GM12878 (cell line): ENCODE measurements around the gene KRT222. TPM values are rescaled to one million over a fixed set of nuclear protein-coding genes. Genes with fewer than 3 reads are reported as not detected.

ENCODE experiments used
- ATAC-seq: fragments of 200-7000 bp; cut with Tn5 transposase; 3 replicates; pipeline ENCODE4 v1.9.1; 2020; ENCODE audit warnings: mild to moderate bottlenecking, moderate library complexity
- BruUV-seq: library from RNA; stranded (reverse); fragments of 400-500 nt; replicated peaks from 2 replicates; lab custom pipeline; 2021; lab: Mats Ljungman, UMichigan
- CTCF ChIA-PET: fragments of 300-600 bp; sonication (Branson Sonifier 250); formaldehyde crosslinking; extraction: SDS; loops from one replicate; lab custom pipeline; 2021; ENCODE audit warnings: inconsistent platforms; lab: Yijun Ruan, JAX
- POLR2A ChIA-PET: fragments of 350-600 bp; formaldehyde crosslinking; extraction: SDS; loops from one replicate; lab custom pipeline; 2021; ENCODE audit warnings: inconsistent platforms; lab: Charles Lee
- RAD21 ChIA-PET: fragments of 300-600 bp; sonication (Branson Sonifier 250); formaldehyde crosslinking; loops from one replicate; lab custom pipeline; 2023; ENCODE audit warnings: antibody characterized with exemption; ENCODE audit not compliant: unreplicated experiment; lab: Charles Lee
- SMC1A ChIA-PET: fragments of 300-600 bp; sonication (Branson Sonifier 250); formaldehyde crosslinking; loops from one replicate; lab custom pipeline; 2023; ENCODE audit not compliant: unreplicated experiment, uncharacterized antibody; lab: Charles Lee
- DNase-seq: peaks from one replicate; pipeline ENCODE4 v3.0.0-alpha.2; 2011; ENCODE audit warnings: low read depth, low spot score
- FAIRE-seq: peaks from 3 replicates; lab custom pipeline; 2011; peaks lifted over from hg19 to GRCh38; lab: Jason Lieb, UNC
- H2AFZ ChIP-seq: 2 replicates; pipeline ENCODE4 v1.6.0; 2011; ENCODE audit warnings: low read depth, low read length, control low read depth; ENCODE audit not compliant: control insufficient read depth
- H3K27ac ChIP-seq: 2 replicates; pipeline ENCODE4 v1.5.1; 2011; ENCODE audit warnings: control low read depth; ENCODE audit not compliant: control insufficient read depth, insufficient read depth
- H3K27me3 ChIP-seq, 2 experiments: replicated peaks in 1 of 2; 2 replicates each; pipeline versions ENCODE4 v1.6.0 to v1.6.1; 2011; ENCODE audit warnings: low read length in 1 of 2; ENCODE audit not compliant: control insufficient read depth in 2 of 2, insufficient read depth in 2 of 2
- H3K36me3 ChIP-seq, 2 experiments: 2 replicates each; pipeline ENCODE4 v1.5.1; 2011; ENCODE audit warnings: low read length in 1 of 2; ENCODE audit not compliant: control insufficient read depth in 2 of 2, insufficient read depth in 2 of 2
- H3K4me1 ChIP-seq: 2 replicates; pipeline ENCODE4 v1.6.1; 2011; ENCODE audit warnings: mild to moderate bottlenecking, low read length, moderate library complexity, mixed read lengths; ENCODE audit not compliant: control insufficient read depth, insufficient read depth
- H3K4me2 ChIP-seq: 2 replicates; pipeline ENCODE4 v1.6.0; 2011; ENCODE audit warnings: control low read depth; ENCODE audit not compliant: control insufficient read depth, insufficient read depth
- H3K4me3 ChIP-seq: fragments of 200-600 bp; sonication (generic); 2 replicates; pipeline ENCODE4 v1.5.1; 2016
- H3K79me2 ChIP-seq: 2 replicates; pipeline ENCODE4 v1.6.0; 2011; ENCODE audit warnings: low read length; ENCODE audit not compliant: control insufficient read depth, insufficient read depth
- H3K9ac ChIP-seq: 2 replicates; pipeline ENCODE4 v1.8.0; 2011; ENCODE audit warnings: low read length, control low read depth, mixed read lengths; ENCODE audit not compliant: control insufficient read depth, insufficient read depth
- H3K9me3 ChIP-seq: replicated peaks from 3 replicates; pipeline ENCODE4 v1.5.1; 2011; ENCODE audit warnings: mild to moderate bottlenecking, low read length; ENCODE audit not compliant: control insufficient read depth, insufficient read depth
- H4K20me1 ChIP-seq: 2 replicates; pipeline ENCODE4 v1.6.0; 2011; ENCODE audit not compliant: control insufficient read depth, insufficient read depth
- CBX3 ChIP-seq: fragments of 200-600 bp; sonication (generic); IDR thresholded peaks from 2 replicates; pipeline ENCODE4 v1.6.1; 2016; ENCODE audit warnings: low read depth, borderline replicate concordance
- CHD2 ChIP-seq: IDR thresholded peaks from 2 replicates; pipeline ENCODE4 v1.6.1; 2011; ENCODE audit warnings: low read depth, low read length, improper control_type of control experiment, borderline replicate concordance
- E2F4 ChIP-seq: IDR thresholded peaks from 2 replicates; pipeline ENCODE4 v1.6.1; 2012; ENCODE audit warnings: low read depth, low read length, improper control_type of control experiment
- E2F8 ChIP-seq: fragments of 450-650 bp; IDR thresholded peaks from 2 replicates; pipeline ENCODE4 v1.6.1; 2018; ENCODE audit warnings: mild to moderate bottlenecking, low read depth, moderate library complexity; ENCODE audit not compliant: partially characterized antibody
- ELK1 ChIP-seq: IDR thresholded peaks from 2 replicates; pipeline ENCODE4 v1.6.1; 2012; ENCODE audit warnings: low read depth, low read length, improper control_type of control experiment
- FOXK2 ChIP-seq: fragments of 450-650 bp; IDR thresholded peaks from 2 replicates; pipeline ENCODE4 v1.6.1; 2017; ENCODE audit warnings: mild to moderate bottlenecking, moderate library complexity
- HDGF ChIP-seq: fragments of 450-650 bp; IDR thresholded peaks from 2 replicates; pipeline ENCODE4 v1.6.1; 2016; ENCODE audit warnings: antibody characterized with exemption
- KLF5 ChIP-seq: fragments of 450-650 bp; IDR thresholded peaks from 2 replicates; pipeline ENCODE4 v1.6.1; 2014; ENCODE audit warnings: mild to moderate bottlenecking; ENCODE audit not compliant: partially characterized antibody
- LARP7 ChIP-seq: fragments of 450-650 bp; IDR thresholded peaks from 2 replicates; pipeline ENCODE4 v1.6.1; 2017; ENCODE audit warnings: mild to moderate bottlenecking
- POLR2A ChIP-seq: IDR thresholded peaks from 2 replicates; pipeline ENCODE4 v1.6.1; 2011; ENCODE audit warnings: low read depth, mild to moderate bottlenecking, low read length
- RCOR1 ChIP-seq: conservative IDR thresholded peaks from 2 replicates; pipeline ENCODE4 v1.6.1; 2012; ENCODE audit warnings: low read depth, low read length, improper control_type of control experiment
- TCF7 ChIP-seq: IDR thresholded peaks from 2 replicates; pipeline ENCODE4 v1.6.1; 2014; ENCODE audit warnings: antibody characterized with exemption, borderline replicate concordance
- YBX1 ChIP-seq: fragments of 450-650 bp; IDR thresholded peaks from 2 replicates; pipeline ENCODE4 v1.6.1; 2016; ENCODE audit warnings: antibody characterized with exemption
- WGBS: methylation state at CpG from one replicate; pipeline ENCODE4 v1.1.6; 2016; ENCODE audit warnings: low lambda C conversion rate; ENCODE audit not compliant: insufficient replicate concordance, insufficient coverage; ENCODE audit errors: missing lambda C conversion rate; 5-methylcytosine and 5-hydroxymethylcytosine counted together
- in situ Hi-C: fragments of 300-500 bp; cut with MboI; formaldehyde crosslinking; loops from 9 replicates; pipeline ENCODE4 v1.14.3; 2018; ENCODE audit warnings: mixed read lengths
- intact Hi-C: fragments of 100-400 bp; cut with micrococcal nuclease; formaldehyde crosslinking; loops from one replicate; pipeline ENCODE4 v1.14.2; 2022; ENCODE audit not compliant: unreplicated experiment
- polyA plus RNA-seq, 11 experiments: library from polyadenylated mRNA; depleted of rRNA in 4 of 11; unstranded in 6 of 11; stranded (reverse) in 5 of 11; fragments of >200 nt; fragmentation: Nextera tagmentation in 4 of 11; fragmentation: Illumina TruSeq in 1 of 11; extraction: Ambion mirVana in 4 of 11; extraction: Trizol in 1 of 11; gene quantifications; 1 replicate in 1 of 11; 2 replicates in 10 of 11; pipeline versions ENCODE4 v1.2.1 to v1.2.3, GENCODE V29; 2011 to 2016; ENCODE audit warnings: inconsistent platforms in 2 of 11, missing spikeins in 2 of 11, low read depth in 1 of 11
- total RNA-seq, 4 experiments: library from RNA; depleted of rRNA in 3 of 4; stranded (reverse); fragments of >200 nt in 3 of 4; fragmentation: Illumina TruSeq in 1 of 4; extraction: Trizol in 1 of 4; gene quantifications; 2 replicates each; pipeline versions ENCODE4 v1.2.1 to v1.2.3, GENCODE V29; 2013 to 2021

Gene KRT222
- total and polyA plus RNA-seq, 10 of the 15 experiments (the other 5 are each of a cell fraction or from before 2014, with no cell fraction given), result 0.21 to 6.4 (median 0.54) TPM; not detected in 1

GRCh38 chr17:40659911-40660310, 5.1 kb downstream of the KRT222 start:
- POLR2A ChIA-PET, result no interaction called here
- no peaks in the 10 kb centered on the region for H3K9me3 ChIP-seq
- H4K20me1 ChIP-seq, result no peaks in the 10 kb centered on the region
- RAD21 ChIA-PET, result no interaction called here
- SMC1A ChIA-PET, result interaction anchor here (1.0 kb wide), 1 partner anchor 131 kb away, joined by 3 read pairs; no protein-coding TSS in a partner anchor
- 60% methylated on average over 7 of the region's 7 CpGs for WGBS
- no peaks in the 10 kb centered on the region for H3K79me2 ChIP-seq
- no peak for FAIRE-seq
- H3K27me3 ChIP-seq, result peaks cover 1 to 13% of the 10 kb centered on the region in 2 experiments; a peak in 2 of 4 replicates
- H3K4me3 ChIP-seq, result no peak overlapping the region
- intact Hi-C loops, result no loop called here
- in situ Hi-C loops, result no loop called here
- no peak for DNase-seq
- H2AFZ ChIP-seq, result no peak overlapping the region
- TF ChIP-seq E2F8 (no peak), FOXK2 (no peak), POLR2A (no peak), RCOR1 (no peak), LARP7 (no peak), E2F4 (no peak), TCF7 (no peak), ELK1 (no peak), CHD2 (no peak), YBX1 (no peak), CBX3 (no peak), HDGF (no peak), KLF5 (no peak)
- CTCF ChIA-PET, result no interaction called here
- no peak overlapping the region for H3K27ac ChIP-seq
- H3K4me1 ChIP-seq, result no peaks in the 10 kb centered on the region
- ATAC-seq, result no peak
- no peaks in the 10 kb centered on the region for H3K36me3 ChIP-seq
- no TSS peak for BruUV-seq
- H3K9ac ChIP-seq, result no peak overlapping the region
- H3K4me2 ChIP-seq, result no peak overlapping the region
